Endodermal cell (in vitro differentiated cells): ENCODE measurements around the gene ZNF506. TPM values are rescaled to one million over a fixed set of nuclear protein-coding genes. Genes with fewer than 3 reads are reported as not detected.
"Not testable (repeated sequence)": the region's sequence is repeated elsewhere in the genome, so short reads cannot be mapped to it uniquely, and the experiment has no call there.

Experiments
- DNase-seq: peaks from one replicate; pipeline ENCODE4 v3.0.0-alpha.2; 2017
- H3K27ac ChIP-seq: 2 replicates; pipeline ENCODE4 v1.5.1; 2013; ENCODE audit warnings: mild to moderate bottlenecking, low read depth, low read length, moderate library complexity
- H3K27me3 ChIP-seq: 2 replicates; pipeline ENCODE4 v1.6.1; 2013; ENCODE audit warnings: mild to moderate bottlenecking, low read length, moderate library complexity; ENCODE audit not compliant: insufficient read depth, control insufficient read depth, poor library complexity, severe bottlenecking
- H3K36me3 ChIP-seq: 2 replicates; pipeline ENCODE4 v1.7.0; 2013; ENCODE audit warnings: mild to moderate bottlenecking, low read length, moderate library complexity; ENCODE audit not compliant: control insufficient read depth, insufficient read depth
- H3K4me1 ChIP-seq: one replicate; pipeline ENCODE4 v1.7.0; 2013; ENCODE audit warnings: low read length; ENCODE audit not compliant: control insufficient read depth, insufficient read depth
- H3K4me3 ChIP-seq: 2 replicates; pipeline ENCODE4 v1.5.1; 2013; ENCODE audit warnings: mild to moderate bottlenecking, low read length, moderate library complexity
- H3K9ac ChIP-seq: 2 replicates; pipeline ENCODE4 v1.6.1; 2013; ENCODE audit warnings: mild to moderate bottlenecking, low read length, moderate library complexity; ENCODE audit not compliant: poor library complexity, severe bottlenecking; ENCODE audit errors: extremely low read depth
- H3K9me3 ChIP-seq: 2 replicates; pipeline ENCODE4 v1.6.1; 2013; ENCODE audit warnings: mild to moderate bottlenecking, low read length, moderate library complexity; ENCODE audit not compliant: control insufficient read depth
- H3K27ac Mint-ChIP-seq: 2 replicates; pipeline ENCODE4 v1.8.0; 2020; ENCODE audit warnings: mixed read lengths
- H3K27me3 Mint-ChIP-seq: 2 replicates; pipeline ENCODE4 v1.8.0; 2021; ENCODE audit warnings: mild to moderate bottlenecking, mixed read lengths; ENCODE audit not compliant: insufficient read depth
- H3K36me3 Mint-ChIP-seq: 2 replicates; pipeline ENCODE4 v1.8.0; 2020; ENCODE audit warnings: low read depth, mixed read lengths
- H3K4me1 Mint-ChIP-seq: 2 replicates; pipeline ENCODE4 v1.8.0; 2020; ENCODE audit warnings: mixed read lengths
- H3K4me3 Mint-ChIP-seq: 2 replicates; pipeline ENCODE4 v1.8.0; 2020; ENCODE audit warnings: mild to moderate bottlenecking, moderate library complexity, mixed read lengths
- H3K9me3 Mint-ChIP-seq: 2 replicates; pipeline ENCODE4 v1.8.0; 2020; ENCODE audit warnings: mild to moderate bottlenecking, mixed read lengths
- WGBS, 2 experiments: methylation state at CpG; one replicate each; pipeline versions ENCODE4 v1.1.5 to v1.1.7; 2013; ENCODE audit warnings: missing lambda C conversion rate in 2 of 2, mixed read lengths in 1 of 2; ENCODE audit not compliant: insufficient coverage in 1 of 2, insufficient read length in 1 of 2; 5-methylcytosine and 5-hydroxymethylcytosine counted together
- total RNA-seq, 2 donors: library from RNA; stranded (reverse); fragmentation: NEBNext Ultra II Directional in 1 of 2; extraction: Animal tissue kit (Norgen Biotek cat#: 25700) in 1 of 2; gene quantifications; 2 replicates in 1 of 2; 3 replicates in 1 of 2; pipeline ENCODE4 v1.2.1, GENCODE V29; 2021
- TF ChIP-seq, protein P1 (sequence below): fragments of 200-600 bp; sonication (generic); conservative IDR thresholded peaks from 2 replicates; pipeline ENCODE4 v1.5.0; 2021; ENCODE audit warnings: antibody characterized with exemption, mild to moderate bottlenecking

ZNF506 gene
- total RNA-seq, 2 donors from 2014 or later = 8.8 to 12.0 TPM

DNA sequence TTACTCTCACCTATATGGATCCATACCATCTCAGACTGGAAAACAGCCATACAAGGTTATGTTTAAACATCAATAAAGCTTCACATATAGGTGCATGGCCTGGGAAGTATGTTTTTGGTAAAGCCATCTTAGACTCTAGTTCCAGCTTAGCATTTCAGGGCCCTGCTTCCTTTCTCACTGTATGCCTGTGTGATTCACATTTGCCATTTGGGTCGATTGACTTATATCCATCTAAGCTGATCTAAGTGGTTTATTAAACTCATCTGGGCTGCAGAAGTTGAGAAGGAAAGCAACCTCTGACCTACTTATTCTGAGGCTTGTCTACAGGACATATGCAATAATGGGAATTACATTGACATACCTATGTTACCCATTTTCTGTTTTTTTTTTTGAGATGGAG, 33.5 kb downstream of the ZNF506 start:
- H3K9me3 Mint-ChIP-seq = peaks cover 36% of the 10 kb centered on the region
- no peak overlapping the region for H3K9ac ChIP-seq
- H3K27me3 Mint-ChIP-seq = no peaks in the 10 kb centered on the region
- H3K9me3 ChIP-seq = peaks cover 36% of the 10 kb centered on the region
- H3K4me1 ChIP-seq = no peaks in the 10 kb centered on the region
- no peak for DNase-seq
- no peak overlapping the region for H3K27ac ChIP-seq
- H3K4me3 Mint-ChIP-seq = no peak overlapping the region
- H3K36me3 Mint-ChIP-seq = peaks cover 67% of the 10 kb centered on the region
- no peaks in the 10 kb centered on the region for H3K27me3 ChIP-seq
- H3K4me1 Mint-ChIP-seq = peaks cover 2% of the 10 kb centered on the region
- TF ChIP-seq, protein P1, sequence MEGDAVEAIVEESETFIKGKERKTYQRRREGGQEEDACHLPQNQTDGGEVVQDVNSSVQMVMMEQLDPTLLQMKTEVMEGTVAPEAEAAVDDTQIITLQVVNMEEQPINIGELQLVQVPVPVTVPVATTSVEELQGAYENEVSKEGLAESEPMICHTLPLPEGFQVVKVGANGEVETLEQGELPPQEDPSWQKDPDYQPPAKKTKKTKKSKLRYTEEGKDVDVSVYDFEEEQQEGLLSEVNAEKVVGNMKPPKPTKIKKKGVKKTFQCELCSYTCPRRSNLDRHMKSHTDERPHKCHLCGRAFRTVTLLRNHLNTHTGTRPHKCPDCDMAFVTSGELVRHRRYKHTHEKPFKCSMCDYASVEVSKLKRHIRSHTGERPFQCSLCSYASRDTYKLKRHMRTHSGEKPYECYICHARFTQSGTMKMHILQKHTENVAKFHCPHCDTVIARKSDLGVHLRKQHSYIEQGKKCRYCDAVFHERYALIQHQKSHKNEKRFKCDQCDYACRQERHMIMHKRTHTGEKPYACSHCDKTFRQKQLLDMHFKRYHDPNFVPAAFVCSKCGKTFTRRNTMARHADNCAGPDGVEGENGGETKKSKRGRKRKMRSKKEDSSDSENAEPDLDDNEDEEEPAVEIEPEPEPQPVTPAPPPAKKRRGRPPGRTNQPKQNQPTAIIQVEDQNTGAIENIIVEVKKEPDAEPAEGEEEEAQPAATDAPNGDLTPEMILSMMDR = no peak
- peaks cover 71% of the 10 kb centered on the region for H3K36me3 ChIP-seq
- 89 to 100% methylated on average over 1 of the region's 1 CpG for WGBS, 2 experiments
- H3K4me3 ChIP-seq = no peak overlapping the region
- no peak overlapping the region for H3K27ac Mint-ChIP-seq

DNA sequence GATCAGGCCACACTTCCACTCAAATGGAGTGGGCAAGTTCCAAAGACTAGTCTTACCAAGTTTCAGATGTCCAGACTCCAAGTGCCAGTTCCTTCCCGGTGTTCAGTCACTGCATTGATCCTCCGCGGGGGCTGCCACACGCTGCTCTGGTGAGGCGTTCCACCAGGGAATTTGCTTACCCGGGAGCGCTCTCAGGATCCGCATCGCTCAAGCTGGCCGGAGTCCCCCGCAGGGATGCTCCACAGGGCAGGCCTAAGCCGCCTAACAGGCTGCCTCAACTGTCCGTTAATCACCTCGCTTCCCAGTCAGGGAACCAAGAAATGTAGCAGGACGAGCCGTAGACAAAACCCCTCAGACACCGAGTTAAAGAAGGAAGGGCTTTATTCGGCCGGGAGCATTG, 36.1 kb downstream of the ZNF506 start:
- not testable (repeated sequence) for H3K4me3 Mint-ChIP-seq, H3K9ac ChIP-seq, H3K27ac Mint-ChIP-seq, H3K4me1 ChIP-seq, DNase-seq, H3K27me3 ChIP-seq, H3K4me1 Mint-ChIP-seq, H3K27me3 Mint-ChIP-seq, H3K4me3 ChIP-seq, H3K27ac ChIP-seq
- Mint-ChIP-seq H3K36me3 (peaks cover 71% of the 10 kb centered on the region), H3K9me3 (peaks cover 31% of the 10 kb centered on the region)
- 95 to 97% methylated on average over 16 to 19 of the region's 19 CpGs for WGBS, 2 experiments
- peaks cover 18% of the 10 kb centered on the region for H3K9me3 ChIP-seq
- H3K36me3 ChIP-seq = peaks cover 48% of the 10 kb centered on the region

DNA sequence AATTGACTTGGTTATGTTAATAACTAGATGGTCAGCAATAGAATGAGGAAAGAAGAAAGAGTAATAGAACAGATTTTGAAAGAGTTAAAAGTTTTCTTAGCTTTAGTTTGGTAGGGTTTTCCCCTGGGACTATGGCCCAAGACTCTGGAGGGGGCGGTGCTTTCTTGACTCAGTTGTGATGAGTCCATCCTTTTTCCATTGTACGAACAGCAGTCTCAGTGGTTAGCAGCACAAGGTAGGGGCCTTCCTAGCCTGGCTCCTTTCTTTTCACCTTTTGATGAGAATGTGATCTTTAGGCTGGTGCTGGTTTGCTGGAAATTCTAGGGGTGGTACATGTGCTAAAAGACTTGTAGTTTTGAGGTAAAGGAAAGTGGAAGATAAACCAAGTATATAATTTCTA, 38.8 kb downstream of the ZNF506 start:
- H3K9me3 Mint-ChIP-seq = peaks cover 42% of the 10 kb centered on the region
- H3K27me3 ChIP-seq = no peaks in the 10 kb centered on the region
- DNase-seq = no peak
- H3K36me3 ChIP-seq = peaks cover 39% of the 10 kb centered on the region
- peaks cover 7% of the 10 kb centered on the region for H3K4me1 Mint-ChIP-seq
- TF ChIP-seq, protein P1 = no peak
- H3K27ac Mint-ChIP-seq = no peak overlapping the region
- H3K4me1 ChIP-seq = no peaks in the 10 kb centered on the region
- no peak overlapping the region for H3K9ac ChIP-seq
- no peak overlapping the region for H3K4me3 ChIP-seq
- no peaks in the 10 kb centered on the region for H3K27me3 Mint-ChIP-seq
- 98 to 100% methylated on average over 2 of the region's 2 CpGs for WGBS, 2 experiments
- H3K27ac ChIP-seq = no peak overlapping the region
- H3K9me3 ChIP-seq = peaks cover 18% of the 10 kb centered on the region
- no peak overlapping the region for H3K4me3 Mint-ChIP-seq
- H3K36me3 Mint-ChIP-seq = peaks cover 76% of the 10 kb centered on the region

DNA sequence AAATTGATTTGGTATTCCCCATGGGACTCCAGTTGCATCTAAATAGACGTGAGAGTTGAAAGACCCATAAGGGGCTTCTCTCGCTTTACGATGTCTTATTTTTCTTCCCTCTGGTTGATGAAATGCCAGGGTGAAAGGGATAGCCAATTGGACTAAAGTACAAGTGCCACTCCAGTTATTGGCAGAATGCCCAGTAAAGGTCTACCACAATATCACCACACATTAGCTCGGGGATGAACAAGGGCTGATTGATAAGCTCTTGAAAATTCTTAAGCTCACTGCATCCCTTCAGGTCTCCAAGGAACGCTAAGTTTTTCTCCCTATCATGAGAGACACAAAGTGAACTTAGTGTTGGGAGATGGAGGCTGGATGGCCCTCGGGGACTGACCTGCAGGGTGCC, 39.8 kb downstream of the ZNF506 start:
- not testable (repeated sequence) for H3K9ac ChIP-seq, H3K4me3 Mint-ChIP-seq, H3K4me1 ChIP-seq, H3K27me3 Mint-ChIP-seq, H3K27ac ChIP-seq, H3K4me3 ChIP-seq, DNase-seq, H3K27me3 ChIP-seq, H3K27ac Mint-ChIP-seq
- peaks cover 39% of the 10 kb centered on the region for H3K9me3 Mint-ChIP-seq
- peaks cover 18% of the 10 kb centered on the region for H3K9me3 ChIP-seq
- H3K36me3 Mint-ChIP-seq = peaks cover 71% of the 10 kb centered on the region
- 96 to 100% methylated on average over 1 to 6 of the region's 6 CpGs for WGBS, 2 experiments
- peaks cover 17% of the 10 kb centered on the region for H3K4me1 Mint-ChIP-seq
- peaks cover 29% of the 10 kb centered on the region for H3K36me3 ChIP-seq
